Spleen (tissue), 13 donors: ENCODE data around the gene PCDHA2. TPM values are rescaled to one million over a fixed set of nuclear protein-coding genes. Genes with fewer than 3 reads are reported as not detected.
A peak's percentile ranks its signal among the peaks of the same experiment; 100 is the strongest.

Experiments used
- DNase-seq: peaks from one replicate; pipeline ENCODE4 v3.0.0-alpha.2; 2020
- H3K27ac ChIP-seq, 8 donors: fragments of 200-600 bp; sonication (generic) in 7 of 8; 1 replicate in 4 of 8; 2 replicates in 4 of 8; pipeline versions ENCODE4 v1.5.0 to v1.8.0; 2016 to 2021; ENCODE audit warnings: inconsistent platforms in 4 of 8, mild to moderate bottlenecking in 4 of 8, moderate library complexity in 1 of 8
- H3K27me3 ChIP-seq, 7 donors: fragments of 200-600 bp; sonication (generic) in 6 of 7; replicated peaks in 1 of 7; 1 replicate in 4 of 7; 2 replicates in 3 of 7; pipeline versions ENCODE4 v1.5.0 to v1.8.0; 2016 to 2021; ENCODE audit warnings: inconsistent platforms in 3 of 7, mild to moderate bottlenecking in 1 of 7
- H3K36me3 ChIP-seq, 6 donors: fragments of 200-600 bp; sonication (generic) in 5 of 6; 1 replicate in 4 of 6; 2 replicates in 2 of 6; pipeline versions ENCODE4 v1.5.0 to v1.8.0; 2016 to 2021; ENCODE audit warnings: inconsistent platforms in 2 of 6
- H3K4me1 ChIP-seq, 6 donors: fragments of 200-600 bp; sonication (generic) in 5 of 6; 1 replicate in 3 of 6; 2 replicates in 3 of 6; pipeline versions ENCODE4 v1.5.0 to v1.8.0; 2016 to 2021; ENCODE audit warnings: inconsistent platforms in 3 of 6
- H3K4me3 ChIP-seq, 8 donors: fragments of 200-600 bp; sonication (generic) in 7 of 8; 1 replicate in 4 of 8; 2 replicates in 4 of 8; pipeline versions ENCODE4 v1.5.0 to v1.8.0; 2016 to 2021; ENCODE audit warnings: inconsistent platforms in 4 of 8, mild to moderate bottlenecking in 4 of 8, moderate library complexity in 2 of 8
- H3K9me3 ChIP-seq, 8 donors: fragments of 200-600 bp; sonication (generic) in 7 of 8; 1 replicate in 4 of 8; 2 replicates in 4 of 8; pipeline versions ENCODE4 v1.5.0 to v1.8.0; 2016 to 2021; ENCODE audit warnings: inconsistent platforms in 4 of 8
- CTCF ChIP-seq, 11 experiments: fragments of 200-600 bp in 7 of 11; fragments of 450-650 bp in 4 of 11; sonication (generic) in 4 of 11; IDR thresholded peaks in 8 of 11; conservative IDR thresholded peaks in 3 of 11; 1 replicate in 7 of 11; 2 replicates in 4 of 11; pipeline versions ENCODE4 v1.4.0 to v1.8.0; 2016 to 2021; ENCODE audit warnings: antibody characterized with exemption in 11 of 11, inconsistent platforms in 4 of 11, mild to moderate bottlenecking in 1 of 11
- POLR2A ChIP-seq, 3 donors: fragments of 450-650 bp; IDR thresholded peaks; one replicate each; pipeline ENCODE4 v1.5.1; 2017; ENCODE audit warnings: antibody characterized with exemption in 3 of 3, mild to moderate bottlenecking in 1 of 3
- POLR2AphosphoS5 ChIP-seq, 3 donors: sonication (generic); formaldehyde crosslinking; IDR thresholded peaks; one replicate each; pipeline ENCODE4 v1.5.1; 2017; ENCODE audit warnings: antibody characterized with exemption in 3 of 3
- WGBS, 5 donors: extraction: QIAGEN DNeasy Blood & Tissue Kit in 3 of 5; methylation state at CpG; one replicate each; pipeline versions ENCODE4 v1.1.5 to v1.1.7; 2013 to 2018; 5-methylcytosine and 5-hydroxymethylcytosine counted together
- intact Hi-C: fragments of 100-400 bp; cut with DNase I; formaldehyde crosslinking; loops from one replicate; pipeline ENCODE4 v1.15.0; 2023; ENCODE audit warnings: low total_unique reads
- long read RNA-seq, 2 donors: transcript quantifications; one replicate each; lab custom pipeline, GENCODE V29; 2026
- polyA plus RNA-seq, 3 donors: library from polyadenylated mRNA; stranded (reverse); fragments of 200-250 nt; gene quantifications; one replicate each; pipeline ENCODE4 v1.2.1, GENCODE V29; 2013
- total RNA-seq, 7 donors: library from RNA; depleted of rRNA in 3 of 7; stranded (reverse); fragments of >200 nt in 3 of 7; fragmentation: NEBNext Ultra II Directional in 4 of 7; extraction: Animal tissue kit (Norgen Biotek cat#: 25700) in 4 of 7; gene quantifications; one replicate each; pipeline versions ENCODE4 v1.1.0 to v1.2.1, GENCODE V29; 2016 to 2021
- donor health status: healthy with polysubstance abuse.
- donor health status: DM: no; HTN: no; CAD: no; lungs with moderate emphysema.
- donor health status: DM: no; HTN: no; CAD: no.
- donor health status: Bipolar disorder and iron deficiency.
- donor health status: healthy.
- donor health status: DM: no; HTN: no; CAD: no.
- donor health status: DM: yes; HTN: yes; CAD: no.

PCDHA2 gene
- total RNA-seq, result under 1 TPM in 1 of 7 donors, not detected in 6; 0.09 TPM
- under 1 TPM in 1 of 3 donors, not detected in 2; 0.03 TPM for polyA plus RNA-seq
- long read RNA-seq, donor 1, result 0 reads
- long read RNA-seq, donor 2, result 0 reads

GRCh38 chr5:140794595-140795258, at the start of gene PCDHA2:
Gene PCDHA2 (plus strand): TSS chr5:140794852.
- TF ChIP-seq CTCF (IDR thresholded peaks at IDR 0.05 in 8 of 11, conservative IDR thresholded peaks at IDR 0.05 in 3 of 11) (no peak), POLR2A (IDR thresholded peaks at IDR 0.05) (no peak), POLR2AphosphoS5 (IDR thresholded peaks at IDR 0.05) (no peak)
- H3K4me3 ChIP-seq, result peak within 1 kb of the TSS in 2 of 8 donors; percentile 6 to 36
- WGBS, 5 donors, result 21 to 34% (median 24%) methylated on average over 23 to 27 of the region's 27 CpGs
- H3K27me3 ChIP-seq, result peaks cover 0 to 70% (median 0%) of the 10 kb centered on the region in 7 donors
- H3K36me3 ChIP-seq, result no peaks in the 10 kb centered on the region
- peaks cover 2 to 99% (median 88%) of the 10 kb centered on the region in 8 donors for H3K9me3 ChIP-seq
- intact Hi-C loops, result no loop called here
- H3K27ac ChIP-seq, result no peak within 1 kb of the TSS
- no peak for DNase-seq
- no peaks in the 10 kb centered on the region for H3K4me1 ChIP-seq

- intact Hi-C loops, result no loop called here
- peaks cover 14 to 100% (median 99%) of the 10 kb centered on the region in 8 donors for H3K9me3 ChIP-seq
- no peaks in the 10 kb centered on the region for H3K36me3 ChIP-seq
- WGBS, 5 donors, result 40 to 88% (median 88%) methylated on average over 1 to 5 of the region's 5 CpGs
- DNase-seq, result no peak
- TF ChIP-seq POLR2AphosphoS5 (IDR thresholded peaks at IDR 0.05), result no peak
- no peak for TF ChIP-seq CTCF (IDR thresholded peaks at IDR 0.05 in 8 of 11, conservative IDR thresholded peaks at IDR 0.05 in 3 of 11)
- no peak for TF ChIP-seq POLR2A (IDR thresholded peaks at IDR 0.05)
- H3K4me1 ChIP-seq, result no peaks in the 10 kb centered on the region
- no peaks in the 10 kb centered on the region for H3K27me3 ChIP-seq
- no peak overlapping the region for H3K27ac ChIP-seq
- H3K4me3 ChIP-seq, result no peak overlapping the region
Measured at GRCh38 chr5:140753561-140753960, 41.1 kb upstream of the PCDHA2 start.

- Histone ChIP-seq H3K27me3 (no peaks in the 10 kb centered on the region), H3K36me3 (no peaks in the 10 kb centered on the region), H3K27ac (no peak overlapping the region), H3K9me3 (peaks cover 58 to 100% (median 99%) of the 10 kb centered on the region in 8 donors), H3K4me1 (no peaks in the 10 kb centered on the region), H3K4me3 (no peak overlapping the region)
- TF ChIP-seq POLR2AphosphoS5 (IDR thresholded peaks at IDR 0.05), result no peak
- TF ChIP-seq CTCF (IDR thresholded peaks at IDR 0.05 in 8 of 11, conservative IDR thresholded peaks at IDR 0.05 in 3 of 11), result no peak
- no peak for TF ChIP-seq POLR2A (IDR thresholded peaks at IDR 0.05)
- no peak for DNase-seq
- intact Hi-C loops, result no loop called here
- WGBS, 5 donors, result 82 to 94% (median 91%) methylated on average over 2 of the region's 2 CpGs
Measured at GRCh38 chr5:140764177-140764973, 30.3 kb upstream of the PCDHA2 start.

- DNase-seq, result no peak
- WGBS, 5 donors, result 83 to 90% (median 87%) methylated on average over 4 of the region's 4 CpGs
- Histone ChIP-seq H3K27me3 (no peaks in the 10 kb centered on the region), H3K4me3 (no peak overlapping the region), H3K27ac (no peak overlapping the region), H3K9me3 (peaks cover 54 to 100% (median 100%) of the 10 kb centered on the region in 8 donors), H3K36me3 (no peaks in the 10 kb centered on the region), H3K4me1 (no peaks in the 10 kb centered on the region)
- TF ChIP-seq CTCF (IDR thresholded peaks at IDR 0.05 in 8 of 11, conservative IDR thresholded peaks at IDR 0.05 in 3 of 11) (no peak), POLR2AphosphoS5 (IDR thresholded peaks at IDR 0.05) (no peak), POLR2A (IDR thresholded peaks at IDR 0.05) (no peak)
- intact Hi-C loops, result no loop called here
Measured at GRCh38 chr5:140767444-140767843, 27.2 kb upstream of the PCDHA2 start.
